Subcutaneous abdominal adipose tissue (tissue), 5 donors: ENCODE results near the gene OTULINL.

ENCODE experiments used
- H3K27ac ChIP-seq: one replicate; pipeline ENCODE4 v1.7.0; 2013; ENCODE audit warnings: low read depth, mild to moderate bottlenecking, inconsistent platforms, low read length, moderate library complexity
- H3K27me3 ChIP-seq, 5 donors: one replicate each; pipeline ENCODE4 v1.7.0; 2013; ENCODE audit warnings: low read length in 5 of 5, inconsistent platforms in 1 of 5; ENCODE audit not compliant: control insufficient read depth in 5 of 5, insufficient read depth in 4 of 5
- H3K36me3 ChIP-seq, 5 donors: one replicate each; pipeline ENCODE4 v1.7.0; 2013; ENCODE audit warnings: low read length in 5 of 5; ENCODE audit not compliant: control insufficient read depth in 5 of 5, insufficient read depth in 5 of 5
- H3K4me1 ChIP-seq, 5 donors: one replicate each; pipeline ENCODE4 v1.7.0; 2013; ENCODE audit warnings: low read length in 5 of 5, mild to moderate bottlenecking in 3 of 5, moderate library complexity in 1 of 5; ENCODE audit not compliant: control insufficient read depth in 5 of 5, insufficient read depth in 5 of 5
- H3K4me3 ChIP-seq, 5 donors: one replicate each; pipeline ENCODE4 v1.7.0; 2013; ENCODE audit warnings: low read length in 5 of 5, low read depth in 1 of 5
- H3K9ac ChIP-seq, 5 donors: one replicate each; pipeline ENCODE4 v1.7.0; 2013; ENCODE audit warnings: low read length in 5 of 5, mild to moderate bottlenecking in 4 of 5, moderate library complexity in 3 of 5
- H3K9me3 ChIP-seq, 5 donors: one replicate each; pipeline ENCODE4 v1.7.0; 2013; ENCODE audit warnings: low read length in 5 of 5; ENCODE audit not compliant: control insufficient read depth in 5 of 5
- donor health status: healthy.
- donor health status: healthy.
- donor health status: healthy.
- donor health status: healthy.
- donor health status: healthy.

The OTULINL gene

GRCh38 chr5:14617441-14617840 lies 35.8 kb downstream of the OTULINL start:
- no peaks in the 10 kb centered on the region for H3K27me3 ChIP-seq
- H3K36me3 ChIP-seq: peaks cover 0 to 18% (median 0%) of the 10 kb centered on the region in 5 donors
- no peak overlapping the region for H3K9ac ChIP-seq
- H3K4me1 ChIP-seq: no peaks in the 10 kb centered on the region
- H3K27ac ChIP-seq: no peak overlapping the region
- peaks cover 0 to 8% (median 0%) of the 10 kb centered on the region in 5 donors for H3K9me3 ChIP-seq
- no peak overlapping the region for H3K4me3 ChIP-seq

GRCh38 chr5:14627270-14627669 lies 45.7 kb downstream of the OTULINL start:
- Histone ChIP-seq H3K4me1 (no peaks in the 10 kb centered on the region), H3K9ac (no peak overlapping the region), H3K36me3 (no peaks in the 10 kb centered on the region)

GRCh38 chr5:14628346-14628745 lies 46.8 kb downstream of the OTULINL start:
- Histone ChIP-seq H3K27me3 (no peaks in the 10 kb centered on the region), H3K36me3 (no peaks in the 10 kb centered on the region), H3K9ac (no peak overlapping the region), H3K4me3 (no peak overlapping the region), H3K27ac (no peak overlapping the region), H3K9me3 (no peaks in the 10 kb centered on the region), H3K4me1 (no peaks in the 10 kb centered on the region)

More at GRCh38 chr5:14627270-14627669, 45.7 kb downstream of the OTULINL start:
- Histone ChIP-seq H3K27ac (no peak overlapping the region), H3K4me3 (no peak overlapping the region), H3K9me3 (no peaks in the 10 kb centered on the region), H3K27me3 (no peaks in the 10 kb centered on the region)

GRCh38 chr5:14630671-14631070 lies 49.1 kb downstream of the OTULINL start:
- H3K27me3 ChIP-seq: no peaks in the 10 kb centered on the region
- no peak overlapping the region for H3K27ac ChIP-seq
- no peaks in the 10 kb centered on the region for H3K9me3 ChIP-seq
- H3K36me3 ChIP-seq: no peaks in the 10 kb centered on the region
- no peaks in the 10 kb centered on the region for H3K4me1 ChIP-seq
- no peak overlapping the region for H3K9ac ChIP-seq
- no peak overlapping the region for H3K4me3 ChIP-seq

- H3K4me1 ChIP-seq: no peaks in the 10 kb centered on the region
- H3K9ac ChIP-seq: no peak overlapping the region
- H3K27me3 ChIP-seq: no peaks in the 10 kb centered on the region
- no peaks in the 10 kb centered on the region for H3K36me3 ChIP-seq
- no peak overlapping the region for H3K4me3 ChIP-seq
- no peak overlapping the region for H3K27ac ChIP-seq
- H3K9me3 ChIP-seq: no peaks in the 10 kb centered on the region
Measured at GRCh38 chr5:14635656-14636055, 54.1 kb downstream of the OTULINL start.

GRCh38 chr5:14640765-14641164 lies 59.2 kb downstream of the OTULINL start:
- Histone ChIP-seq H3K36me3 (no peaks in the 10 kb centered on the region), H3K4me3 (no peak overlapping the region), H3K27me3 (peaks cover 0 to 3% (median 0%) of the 10 kb centered on the region in 5 donors), H3K9me3 (no peaks in the 10 kb centered on the region), H3K4me1 (no peaks in the 10 kb centered on the region), H3K27ac (no peak overlapping the region), H3K9ac (no peak overlapping the region)

DNA sequence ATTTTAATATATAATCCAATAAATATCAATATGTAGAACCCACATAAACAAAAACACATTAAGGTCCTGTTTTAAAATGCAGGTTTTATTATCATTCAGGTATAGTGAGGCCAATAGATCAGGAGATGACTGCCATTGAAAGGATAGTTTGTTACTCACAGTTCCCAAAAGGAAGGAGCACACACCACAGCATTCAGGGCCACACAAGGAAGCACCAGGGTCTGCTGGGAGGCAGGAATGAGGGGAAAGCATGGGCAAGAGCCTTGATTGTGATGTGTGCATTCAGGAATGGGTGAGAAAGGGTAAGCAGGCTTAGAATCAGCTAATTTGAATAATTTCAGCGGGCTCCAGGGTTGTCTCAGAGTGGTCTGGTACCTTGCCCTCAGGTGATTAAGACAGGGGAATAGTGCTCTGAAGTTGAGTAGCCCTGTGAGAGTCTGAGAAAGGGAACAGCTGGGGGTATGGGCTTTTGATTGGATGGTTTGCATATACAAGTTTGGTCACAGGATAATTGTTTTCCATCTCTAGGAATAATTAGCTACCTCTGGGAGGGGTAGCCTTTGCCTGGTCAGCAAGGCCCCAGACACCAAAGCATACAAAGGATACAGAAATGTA lies 63.1 kb downstream of the OTULINL start:
- H3K9ac ChIP-seq: no peak overlapping the region
- no peak overlapping the region for H3K4me3 ChIP-seq
- H3K36me3 ChIP-seq: no peaks in the 10 kb centered on the region

GRCh38 chr5:14650052-14650451 lies 68.5 kb downstream of the OTULINL start:
- Histone ChIP-seq H3K4me1 (peaks cover 0 to 4% (median 3%) of the 10 kb centered on the region in 5 donors), H3K9me3 (no peaks in the 10 kb centered on the region), H3K9ac (no peak overlapping the region), H3K4me3 (no peak overlapping the region), H3K27me3 (peaks cover 0 to 4% (median 0%) of the 10 kb centered on the region in 5 donors), H3K36me3 (no peaks in the 10 kb centered on the region), H3K27ac (no peak overlapping the region)

More for the DNA sequence above, 63.1 kb downstream of the OTULINL start:
- Histone ChIP-seq H3K4me1 (peaks cover 0 to 4% (median 3%) of the 10 kb centered on the region in 5 donors), H3K27me3 (peaks cover 0 to 4% (median 0%) of the 10 kb centered on the region in 5 donors), H3K27ac (no peak overlapping the region), H3K9me3 (no peaks in the 10 kb centered on the region)

DNA sequence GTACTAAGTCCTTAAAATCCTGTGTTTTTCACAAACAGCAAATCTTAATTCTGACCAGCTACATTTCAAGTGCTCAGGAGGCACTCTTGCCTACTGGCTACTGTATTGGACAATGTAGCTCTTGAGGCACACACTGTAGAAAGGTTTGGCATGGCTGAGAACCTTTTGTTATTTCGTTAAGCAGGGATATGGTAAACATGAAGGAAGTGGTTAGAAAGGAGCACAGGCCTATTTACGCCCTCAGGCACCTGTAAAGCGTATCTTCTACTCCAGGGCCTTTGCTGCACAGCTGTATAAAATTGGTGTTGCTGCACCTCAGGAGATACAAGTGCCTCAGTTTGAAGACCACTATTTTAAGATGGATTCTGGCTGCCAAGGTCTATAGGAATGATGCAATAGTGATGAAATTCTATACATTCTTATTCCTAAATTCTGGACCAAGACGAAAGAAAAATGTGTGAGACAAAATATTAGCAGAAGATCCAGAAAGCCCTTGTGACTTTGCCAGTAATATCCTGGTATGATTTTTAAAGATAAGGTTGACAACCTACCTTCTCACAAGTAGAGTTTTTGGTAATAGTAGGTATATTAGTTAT lies 73.7 kb downstream of the OTULINL start:
- H3K27me3 ChIP-seq: no peaks in the 10 kb centered on the region
- no peak overlapping the region for H3K9ac ChIP-seq
- H3K4me3 ChIP-seq: no peak overlapping the region
- H3K36me3 ChIP-seq: no peaks in the 10 kb centered on the region
- H3K9me3 ChIP-seq: no peaks in the 10 kb centered on the region
- no peak overlapping the region for H3K27ac ChIP-seq
- no peaks in the 10 kb centered on the region for H3K4me1 ChIP-seq

DNA sequence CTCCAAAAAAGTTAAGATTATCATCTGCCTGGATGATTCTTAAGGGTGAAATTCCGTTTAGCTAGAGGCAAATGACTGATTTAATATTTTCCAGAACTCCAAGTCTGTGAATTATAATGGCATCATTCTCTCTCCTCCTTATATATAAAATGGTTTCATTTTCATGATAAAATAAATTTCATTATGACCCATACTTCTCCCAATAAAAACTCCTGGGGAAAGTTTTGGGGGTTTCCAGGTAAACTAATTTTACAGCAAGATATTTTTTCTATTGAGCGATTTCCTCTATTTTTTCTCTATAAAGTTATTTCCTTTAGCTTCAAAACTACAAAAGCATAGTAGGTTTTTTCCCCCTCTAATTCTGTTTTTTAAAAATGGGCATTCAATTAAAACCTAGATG lies 75.3 kb downstream of the OTULINL start:
- no peak overlapping the region for H3K27ac ChIP-seq
- no peak overlapping the region for H3K4me3 ChIP-seq
- no peaks in the 10 kb centered on the region for H3K9me3 ChIP-seq
- no peaks in the 10 kb centered on the region for H3K4me1 ChIP-seq
- H3K36me3 ChIP-seq: no peaks in the 10 kb centered on the region
- H3K9ac ChIP-seq: no peak overlapping the region
- no peaks in the 10 kb centered on the region for H3K27me3 ChIP-seq
